Skin epidermis (tissue), 12 donors: ENCODE measurements around the gene IRX1.

Source experiments
- H3K27ac ChIP-seq, 21 experiments: fragments of 200-600 bp; sonication (generic) in 11 of 21; one replicate each; pipeline ENCODE4 v1.5.0; 2020; ENCODE audit warnings: mild to moderate bottlenecking in 3 of 21, inconsistent platforms in 2 of 21, moderate library complexity in 2 of 21
- H3K4me3 ChIP-seq, 7 experiments: fragments of 200-600 bp; sonication (generic) in 2 of 7; one replicate each; pipeline ENCODE4 v1.5.0; 2020; ENCODE audit warnings: inconsistent platforms in 2 of 7, mild to moderate bottlenecking in 2 of 7, moderate library complexity in 1 of 7

The IRX1 gene

DNA sequence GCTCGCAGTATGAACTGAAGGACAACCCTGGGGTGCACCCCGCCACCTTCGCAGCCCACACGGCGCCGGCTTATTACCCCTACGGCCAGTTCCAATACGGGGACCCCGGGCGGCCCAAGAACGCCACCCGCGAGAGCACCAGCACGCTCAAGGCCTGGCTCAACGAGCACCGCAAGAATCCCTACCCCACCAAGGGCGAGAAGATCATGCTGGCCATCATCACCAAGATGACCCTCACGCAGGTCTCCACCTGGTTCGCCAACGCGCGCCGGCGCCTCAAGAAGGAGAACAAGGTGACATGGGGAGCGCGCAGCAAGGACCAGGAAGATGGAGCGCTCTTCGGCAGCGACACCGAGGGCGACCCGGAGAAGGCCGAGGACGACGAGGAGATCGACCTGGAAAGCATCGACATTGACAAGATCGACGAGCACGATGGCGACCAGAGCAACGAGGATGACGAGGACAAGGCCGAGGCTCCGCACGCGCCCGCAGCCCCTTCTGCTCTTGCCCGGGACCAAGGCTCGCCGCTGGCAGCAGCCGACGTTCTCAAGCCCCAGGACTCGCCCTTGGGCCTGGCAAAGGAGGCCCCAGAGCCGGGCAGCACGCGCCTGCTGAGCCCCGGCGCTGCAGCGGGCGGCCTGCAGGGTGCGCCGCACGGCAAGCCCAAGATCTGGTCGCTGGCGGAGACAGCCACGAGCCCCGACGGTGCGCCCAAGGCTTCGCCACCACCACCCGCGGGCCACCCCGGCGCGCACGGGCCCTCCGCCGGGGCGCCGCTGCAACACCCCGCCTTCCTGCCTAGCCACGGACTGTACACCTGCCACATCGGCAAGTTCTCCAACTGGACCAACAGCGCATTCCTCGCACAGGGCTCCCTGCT is 3.8 kb downstream of the IRX1 start:
- Histone ChIP-seq H3K27ac (peak overlapping the region in 8 of 21 experiments; percentile 41 to 88 (median 62)), H3K4me3 (peak overlapping the region in 1 of 7 experiments; percentile 59)

GRCh38 chr5:3600106-3601060 is 4.8 kb downstream of the IRX1 start:
- Histone ChIP-seq H3K27ac (peak overlapping the region in 6 of 21 experiments; percentile 45 to 88 (median 68)), H3K4me3 (peak overlapping the region in 1 of 7 experiments; percentile 59)

DNA sequence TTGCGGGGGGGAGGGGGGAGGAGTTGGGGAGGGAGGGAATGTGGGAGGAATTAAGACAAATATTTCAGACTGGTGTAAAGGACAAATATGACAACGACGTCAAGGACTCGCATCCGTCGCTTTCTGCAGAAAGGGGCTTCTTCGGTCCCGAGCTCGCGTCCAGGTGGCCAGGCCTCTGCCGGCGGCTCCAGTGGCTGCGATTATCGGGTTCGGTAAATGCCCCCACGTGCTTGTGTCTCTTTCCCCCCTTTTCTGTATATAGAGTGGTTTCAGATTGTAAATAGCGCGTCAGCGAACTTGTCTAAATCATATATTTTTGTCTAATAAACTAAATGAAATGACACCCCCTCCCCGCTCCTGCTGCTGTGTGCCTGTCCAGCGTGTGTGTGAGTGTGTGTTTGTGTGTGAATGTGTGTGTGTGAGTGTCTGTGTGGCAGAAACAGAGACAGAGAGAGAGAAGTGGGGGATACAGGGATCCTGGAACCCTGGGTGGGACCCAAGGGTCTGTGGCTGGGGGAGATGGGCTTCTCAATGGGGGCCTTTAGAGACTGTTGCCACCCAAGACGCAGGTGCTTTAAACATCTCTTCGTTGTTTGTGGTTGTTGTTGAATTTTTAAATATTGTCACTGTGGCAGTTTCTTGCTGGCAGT is 5.6 kb downstream of the IRX1 start:
- Histone ChIP-seq H3K27ac (peak overlapping the region in 4 of 21 experiments; percentile 45 to 88 (median 76)), H3K4me3 (peak overlapping the region in 1 of 7 experiments; percentile 59)

DNA sequence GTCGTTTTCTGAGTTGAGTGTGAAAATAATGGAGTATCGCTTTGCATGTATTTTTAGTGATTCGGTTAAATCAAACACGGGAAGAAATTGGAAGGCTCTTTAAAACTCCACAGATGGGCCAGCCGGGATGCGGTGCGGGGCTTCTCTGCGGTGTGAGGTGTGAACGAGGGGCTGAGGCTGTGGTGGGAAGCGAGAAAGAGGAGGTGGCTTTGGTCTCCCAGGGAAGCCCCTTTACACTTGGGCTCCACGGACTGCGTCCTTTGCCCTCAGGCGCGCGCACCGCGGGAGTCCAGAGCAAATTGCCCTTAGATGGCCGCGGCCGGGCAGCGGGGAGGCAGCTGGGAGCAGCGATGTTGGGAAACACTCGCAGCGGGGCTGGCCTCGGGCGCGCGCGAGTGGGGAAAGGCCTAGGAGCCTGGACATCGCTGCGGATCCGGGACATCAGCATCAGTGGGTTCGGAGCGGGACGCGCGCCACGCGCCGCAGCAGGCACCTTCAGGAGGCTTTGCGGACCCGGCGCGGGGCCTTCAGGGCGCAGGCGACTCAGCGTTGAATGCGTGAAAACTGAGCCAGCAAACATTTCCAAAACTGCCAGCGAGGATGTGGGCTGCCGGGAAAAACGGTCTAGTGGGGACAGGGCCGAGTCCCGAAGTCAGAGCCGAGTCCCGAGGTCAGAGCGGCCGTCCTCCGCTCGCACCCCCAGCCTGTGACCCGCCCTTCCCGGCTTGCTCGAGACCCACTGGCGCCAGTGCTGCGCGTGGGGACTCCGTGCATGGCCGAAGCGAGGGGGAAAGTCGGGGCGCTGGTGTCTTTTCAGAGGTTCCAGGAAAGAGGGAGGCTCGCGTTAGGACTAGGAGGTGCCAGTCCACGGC is 6.5 kb downstream of the IRX1 start:
- H3K4me3 ChIP-seq, result peak overlapping the region in 2 of 7 experiments; percentile 5 to 6

DNA sequence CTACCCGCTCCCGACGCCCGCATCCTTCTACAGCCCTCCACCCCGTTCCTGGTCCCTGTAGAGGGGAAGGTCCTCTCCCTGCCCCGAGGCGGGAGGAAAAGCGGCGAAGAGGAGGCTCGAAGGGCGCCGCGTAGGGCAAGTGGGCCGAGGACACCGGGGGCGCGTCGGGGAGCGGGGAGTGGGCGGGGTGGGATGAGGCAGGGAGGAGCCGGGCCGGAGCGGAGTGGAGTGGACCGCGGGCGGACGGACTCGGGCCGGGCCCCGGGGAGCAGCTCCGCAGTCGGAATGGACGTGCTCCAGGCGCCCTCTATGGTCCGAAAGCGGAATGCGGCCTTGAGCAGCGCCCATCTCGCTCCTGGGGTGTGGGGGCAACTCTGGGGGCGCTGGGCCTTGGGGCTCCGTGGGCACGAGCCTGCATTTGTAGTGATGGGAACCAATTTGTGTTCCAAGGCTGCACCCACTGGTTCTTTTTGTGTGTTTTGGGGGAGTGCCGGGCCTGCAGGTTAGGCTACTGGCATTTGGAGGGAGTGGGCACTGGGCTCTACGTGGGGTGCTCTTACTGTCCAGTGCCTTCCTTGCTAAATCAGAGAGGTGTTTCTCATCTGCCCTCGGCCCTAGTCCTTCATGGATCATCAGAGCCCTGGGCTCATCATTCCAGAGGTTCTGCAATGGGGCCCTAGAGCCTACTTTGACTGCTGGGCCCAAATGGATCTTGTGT is 7.3 kb downstream of the IRX1 start:
- Histone ChIP-seq H3K27ac (peak overlapping the region in 6 of 21 experiments; percentile 1 to 88 (median 34)), H3K4me3 (peak overlapping the region in 2 of 7 experiments; percentile 5 to 6)

More for the DNA sequence above, 6.5 kb downstream of the IRX1 start:
- peak overlapping the region in 6 of 21 experiments; percentile 1 to 88 (median 34) for H3K27ac ChIP-seq

GRCh38 chr5:3604501-3604900 is 8.9 kb downstream of the IRX1 start:
- Histone ChIP-seq H3K4me3 (no peak overlapping the region), H3K27ac (peak overlapping the region in 1 of 21 experiments; percentile 77)

DNA sequence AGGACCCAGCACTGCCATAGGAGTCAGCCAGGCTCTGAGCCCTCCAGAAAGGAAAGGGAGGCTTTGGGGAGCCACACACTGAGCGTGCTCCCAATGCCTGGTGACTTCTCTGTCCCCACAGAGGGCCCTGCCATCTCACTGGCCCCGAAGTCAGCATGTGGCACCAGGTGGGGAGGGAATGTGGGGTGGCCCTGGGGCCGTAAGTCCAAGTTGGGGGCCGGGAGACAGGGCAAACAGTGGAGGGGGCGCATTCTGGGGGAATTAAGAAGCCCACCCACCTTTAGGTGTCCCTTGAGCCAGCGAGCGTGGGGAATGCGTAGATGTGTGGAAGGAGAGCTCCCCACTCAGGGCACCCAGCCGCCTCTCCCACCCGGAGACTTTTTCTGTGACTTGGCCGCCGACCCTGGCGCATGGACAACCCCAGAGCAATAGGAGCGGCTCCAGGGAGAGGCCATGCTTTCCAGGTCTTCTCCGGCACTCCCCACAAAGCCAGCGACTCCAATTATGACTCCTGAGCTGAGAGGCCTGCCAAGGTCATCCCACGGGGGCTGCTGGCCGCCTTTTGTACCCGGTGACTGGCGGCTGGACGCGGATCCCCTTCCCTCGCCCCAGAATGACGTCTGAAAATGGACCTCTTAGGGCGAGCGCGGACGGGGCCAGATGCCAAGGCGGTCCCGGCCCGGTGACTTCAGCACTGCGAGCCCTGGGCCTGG is 9.8 kb downstream of the IRX1 start:
- Histone ChIP-seq H3K4me3 (no peak overlapping the region), H3K27ac (peak overlapping the region in 3 of 21 experiments; percentile 16 to 77 (median 75))

GRCh38 chr5:3606121-3606831 is 10.6 kb downstream of the IRX1 start:
- H3K4me3 ChIP-seq, result no peak overlapping the region
- H3K27ac ChIP-seq, result peak overlapping the region in 6 of 21 experiments; percentile 30 to 77 (median 59)

DNA sequence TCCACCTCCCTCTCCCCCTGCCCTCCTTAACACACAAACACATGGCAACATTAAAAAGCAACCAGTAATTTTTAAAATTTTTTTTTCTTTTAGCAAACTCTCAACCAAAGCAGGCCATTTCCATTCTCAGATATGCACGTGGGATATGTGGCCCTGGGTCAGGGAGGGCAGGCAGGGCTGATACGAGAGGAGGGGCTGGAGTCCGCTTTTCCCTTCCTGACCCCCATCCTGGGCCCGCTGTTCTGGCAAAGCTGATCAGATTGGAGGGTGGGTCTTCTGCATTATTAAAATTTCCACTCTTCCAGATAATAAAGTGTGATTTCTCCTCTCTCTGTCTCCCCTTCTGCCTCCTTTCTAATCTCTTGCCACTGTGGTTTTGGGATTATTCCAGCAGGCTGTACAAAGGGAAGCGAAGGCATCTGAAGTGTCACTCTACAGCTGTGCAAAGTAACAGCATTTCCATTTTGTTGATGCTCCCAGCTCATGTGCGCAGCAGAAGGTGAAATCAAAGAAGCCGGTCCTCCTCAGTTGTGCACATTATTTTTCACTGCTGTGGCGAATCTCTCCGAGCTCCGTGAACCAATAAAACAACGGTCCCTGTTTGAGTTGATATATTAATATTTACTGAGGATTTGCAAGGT is 12.0 kb downstream of the IRX1 start:
- H3K27ac ChIP-seq, result no peak overlapping the region
- H3K4me3 ChIP-seq, result no peak overlapping the region

- no peak overlapping the region for H3K4me3 ChIP-seq
- H3K27ac ChIP-seq, result no peak overlapping the region
Measured at GRCh38 chr5:3609120-3609681, 13.6 kb downstream of the IRX1 start.

GRCh38 chr5:3612591-3613042 is 17.0 kb downstream of the IRX1 start:
- Histone ChIP-seq H3K27ac (no peak overlapping the region), H3K4me3 (no peak overlapping the region)

- H3K4me3 ChIP-seq, result no peak overlapping the region
Measured at GRCh38 chr5:3613726-3614125, 18.1 kb downstream of the IRX1 start.

DNA sequence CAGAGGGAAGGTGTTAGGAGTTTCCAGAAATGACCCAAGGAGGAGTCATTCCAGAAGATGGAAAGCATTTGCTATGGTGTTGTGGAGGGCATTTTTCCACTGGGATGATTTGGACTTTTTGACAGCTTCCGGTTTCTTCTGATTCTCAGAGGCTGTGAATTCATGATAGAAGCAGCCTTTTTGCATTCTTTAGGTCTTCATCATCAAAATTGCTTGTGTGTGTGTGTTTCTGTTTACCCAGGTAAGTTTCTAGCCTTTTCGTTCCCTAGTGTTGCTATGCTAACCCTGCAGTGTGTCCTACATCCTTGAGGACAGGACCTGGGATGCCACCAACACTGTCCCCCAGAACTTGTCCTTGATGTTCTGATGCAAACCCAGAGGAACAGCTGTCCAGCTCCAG is 19.6 kb downstream of the IRX1 start:
- H3K4me3 ChIP-seq, result no peak overlapping the region
- no peak overlapping the region for H3K27ac ChIP-seq

More at GRCh38 chr5:3613726-3614125, 18.1 kb downstream of the IRX1 start:
- no peak overlapping the region for H3K27ac ChIP-seq

GRCh38 chr5:3615829-3616228 is 20.2 kb downstream of the IRX1 start:
- Histone ChIP-seq H3K27ac (no peak overlapping the region), H3K4me3 (no peak overlapping the region)

DNA sequence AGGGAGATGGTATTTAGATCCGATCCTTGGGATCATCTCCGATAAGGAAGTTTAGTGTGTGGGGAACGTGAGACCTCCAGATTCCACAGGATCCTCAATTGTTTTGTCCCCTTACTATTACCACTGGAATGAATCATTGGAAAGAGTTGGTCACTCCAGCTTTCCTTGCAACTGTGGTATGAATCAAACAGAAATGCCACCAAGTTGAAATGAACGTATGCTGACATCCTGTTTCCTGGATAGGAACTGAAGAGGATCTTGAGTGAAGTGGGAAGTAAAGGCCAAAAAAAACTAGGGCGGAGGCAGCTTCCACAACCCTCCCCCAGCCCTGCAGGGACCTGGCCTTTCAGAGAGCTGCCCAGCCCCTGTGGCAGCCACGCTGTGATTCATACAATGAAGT is 23.9 kb downstream of the IRX1 start:
- H3K27ac ChIP-seq, result no peak overlapping the region
- no peak overlapping the region for H3K4me3 ChIP-seq

GRCh38 chr5:3622961-3623360 is 27.3 kb downstream of the IRX1 start:
- Histone ChIP-seq H3K4me3 (no peak overlapping the region), H3K27ac (no peak overlapping the region)
